ENCODE data around the gene SLC22A17. TPM values are rescaled to one million over a fixed set of nuclear protein-coding genes. Genes with fewer than 3 reads are reported as not detected.
"Not testable (repeated sequence)": the region's sequence is repeated elsewhere in the genome, so short reads cannot be mapped to it uniquely, and the experiment has no call there.

SLC22A17 gene
- total RNA-seq, 1 experiment from 2014 or later = 5.9 TPM

DNA sequence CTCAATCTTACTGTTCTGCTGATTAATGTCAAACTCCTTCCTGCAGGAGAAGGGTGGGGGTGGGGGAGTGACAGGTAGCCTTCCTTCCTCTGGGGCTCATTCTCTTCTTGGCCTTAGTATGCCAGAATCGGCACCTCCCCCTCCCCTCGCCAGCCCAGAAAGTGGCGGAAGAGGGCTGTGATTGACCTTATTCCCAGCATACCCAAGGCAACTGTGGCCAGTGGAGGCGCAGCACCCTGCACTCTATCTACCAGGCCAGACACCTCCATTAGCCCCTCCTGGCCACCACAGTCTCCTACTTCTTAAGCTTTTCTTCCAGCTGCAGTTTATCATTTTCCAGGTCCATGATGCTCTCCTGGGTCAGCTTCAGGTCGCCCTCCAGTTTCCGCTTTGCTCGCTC lies 39.9 kb upstream of the SLC22A17 start:
- ChIA-PET RAD21 (ENCODE audit: low non-redundant PET in 1 of 2, low total read pairs in 2 of 2, uncharacterized antibody in 2 of 2, unreplicated experiment in 2 of 2) (interaction anchor here in 1 of 2 experiments (0.6 kb wide), 1 partner anchor 16 kb away, joined by 4 read pairs; no protein-coding TSS in a partner anchor), POLR2A (no interaction called here), CTCF (interaction anchor here (1.2 kb wide), 1 partner anchor 13 kb away, joined by 4 read pairs; no protein-coding TSS in a partner anchor)
- no peak overlapping the region for H3K4me3 ChIP-seq (replicated peaks in 1 of 2; ENCODE audit: low read depth in 1 of 2, low read length in 2 of 2)
- no TSS peak for BruUV-seq (replicated peaks)
- no peak overlapping the region for H3K4me2 ChIP-seq (ENCODE audit: low read length)
- TF ChIP-seq SRF (IDR thresholded peaks at IDR 0.05; ENCODE audit: low read depth) (no peak), SIN3A (IDR thresholded peaks at IDR 0.05; ENCODE audit: low read depth) (no peak), EGR1 (IDR thresholded peaks at IDR 0.05; ENCODE audit: low read depth) (no peak), CEBPB (IDR thresholded peaks at IDR 0.05; ENCODE audit: low read depth) (no peak), FOSL1 (IDR thresholded peaks at IDR 0.05; ENCODE audit: low read depth) (no peak), ZFX (IDR thresholded peaks at IDR 0.05) (no peak)
- TF ChIP-seq, protein P1, sequence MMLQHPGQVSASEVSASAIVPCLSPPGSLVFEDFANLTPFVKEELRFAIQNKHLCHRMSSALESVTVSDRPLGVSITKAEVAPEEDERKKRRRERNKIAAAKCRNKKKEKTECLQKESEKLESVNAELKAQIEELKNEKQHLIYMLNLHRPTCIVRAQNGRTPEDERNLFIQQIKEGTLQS (IDR thresholded peaks at IDR 0.05) = no peak
- TF ChIP-seq, protein P2, sequence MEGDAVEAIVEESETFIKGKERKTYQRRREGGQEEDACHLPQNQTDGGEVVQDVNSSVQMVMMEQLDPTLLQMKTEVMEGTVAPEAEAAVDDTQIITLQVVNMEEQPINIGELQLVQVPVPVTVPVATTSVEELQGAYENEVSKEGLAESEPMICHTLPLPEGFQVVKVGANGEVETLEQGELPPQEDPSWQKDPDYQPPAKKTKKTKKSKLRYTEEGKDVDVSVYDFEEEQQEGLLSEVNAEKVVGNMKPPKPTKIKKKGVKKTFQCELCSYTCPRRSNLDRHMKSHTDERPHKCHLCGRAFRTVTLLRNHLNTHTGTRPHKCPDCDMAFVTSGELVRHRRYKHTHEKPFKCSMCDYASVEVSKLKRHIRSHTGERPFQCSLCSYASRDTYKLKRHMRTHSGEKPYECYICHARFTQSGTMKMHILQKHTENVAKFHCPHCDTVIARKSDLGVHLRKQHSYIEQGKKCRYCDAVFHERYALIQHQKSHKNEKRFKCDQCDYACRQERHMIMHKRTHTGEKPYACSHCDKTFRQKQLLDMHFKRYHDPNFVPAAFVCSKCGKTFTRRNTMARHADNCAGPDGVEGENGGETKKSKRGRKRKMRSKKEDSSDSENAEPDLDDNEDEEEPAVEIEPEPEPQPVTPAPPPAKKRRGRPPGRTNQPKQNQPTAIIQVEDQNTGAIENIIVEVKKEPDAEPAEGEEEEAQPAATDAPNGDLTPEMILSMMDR (IDR thresholded peaks at IDR 0.05 in 2 of 3, conservative IDR thresholded peaks at IDR 0.05 in 1 of 3; ENCODE audit: borderline replicate concordance in 1 of 3, insufficient read depth in 1 of 3, low read depth in 2 of 3, low read length in 2 of 3) = no peak
- ATAC-seq = no peak
- no peak overlapping the region for H3K27ac ChIP-seq (ENCODE audit: low read depth, low read length)
- no peaks in the 10 kb centered on the region for H3K9me3 ChIP-seq (ENCODE audit: control insufficient read depth in 1 of 2, insufficient read depth in 1 of 2, low read depth in 1 of 2, low read length in 2 of 2)
- H3K79me2 ChIP-seq (ENCODE audit: insufficient read depth, low read length) = no peaks in the 10 kb centered on the region
- peaks cover 13% of the 10 kb centered on the region; the same call in 1 of the 2 replicates for H3K27me3 ChIP-seq (ENCODE audit: insufficient read depth, low read length)
- no peak for DNase-seq (ENCODE audit: low read depth, low spot score)
- no peaks in the 10 kb centered on the region for H4K20me1 ChIP-seq (ENCODE audit: insufficient read depth)
- intact Hi-C loops (cut with micrococcal nuclease) = no loop called here
- no peaks in the 10 kb centered on the region for H3K36me3 ChIP-seq (ENCODE audit: control insufficient read depth in 1 of 2, insufficient read depth in 2 of 2, low read length in 2 of 2)
- no peak overlapping the region for H2AFZ ChIP-seq (ENCODE audit: low read depth, low read length, poor library complexity, severe bottlenecking)
- no peak overlapping the region for H3K9ac ChIP-seq (ENCODE audit: low read length)
- H3K4me1 ChIP-seq (ENCODE audit: control insufficient read depth in 1 of 2, insufficient read depth in 2 of 2, low read length in 2 of 2) = no peaks in the 10 kb centered on the region
- H3K9me2 ChIP-seq (ENCODE audit: insufficient read depth) = no peaks in the 10 kb centered on the region

DNA sequence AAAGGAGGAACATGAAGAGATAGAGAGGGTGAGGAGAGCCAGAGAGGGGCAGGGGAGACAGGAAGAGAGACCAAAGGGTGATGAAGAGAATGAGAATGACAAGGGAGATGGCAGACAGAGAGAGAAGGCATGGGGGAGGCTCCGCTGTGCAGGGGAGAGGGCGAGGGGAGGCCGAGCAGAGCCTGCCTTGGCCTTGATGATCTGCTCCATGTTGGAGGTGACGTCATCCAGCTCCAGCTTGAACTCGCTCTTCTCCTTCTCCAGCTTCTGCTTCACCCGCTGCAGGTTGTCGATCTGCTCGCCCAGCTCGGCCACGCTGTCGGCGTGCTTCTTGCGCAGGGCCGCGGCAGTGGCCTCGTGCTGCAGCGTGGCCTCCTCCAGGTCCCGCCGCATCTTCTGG lies 37.2 kb upstream of the SLC22A17 start:
- H3K27ac ChIP-seq (ENCODE audit: low read depth, low read length); H3K4me2 ChIP-seq (ENCODE audit: low read length); BruUV-seq (replicated peaks); H3K9me3 ChIP-seq (ENCODE audit: control insufficient read depth in 1 of 2, insufficient read depth in 1 of 2, low read depth in 1 of 2, low read length in 2 of 2); H3K4me3 ChIP-seq (replicated peaks in 1 of 2; ENCODE audit: low read depth in 1 of 2, low read length in 2 of 2); POLR2A ChIA-PET; DNase-seq (ENCODE audit: low read depth, low spot score); H2AFZ ChIP-seq (ENCODE audit: low read depth, low read length, poor library complexity, severe bottlenecking); H4K20me1 ChIP-seq (ENCODE audit: insufficient read depth); H3K36me3 ChIP-seq (ENCODE audit: control insufficient read depth in 1 of 2, insufficient read depth in 2 of 2, low read length in 2 of 2); ATAC-seq; H3K79me2 ChIP-seq (ENCODE audit: insufficient read depth, low read length); intact Hi-C loops (cut with micrococcal nuclease); CTCF ChIA-PET; H3K4me1 ChIP-seq (ENCODE audit: control insufficient read depth in 1 of 2, insufficient read depth in 2 of 2, low read length in 2 of 2); H3K9me2 ChIP-seq (ENCODE audit: insufficient read depth); RAD21 ChIA-PET (ENCODE audit: low non-redundant PET in 1 of 2, low total read pairs in 2 of 2, uncharacterized antibody in 2 of 2, unreplicated experiment in 2 of 2); H3K9ac ChIP-seq (ENCODE audit: low read length): not testable (repeated sequence)
- peaks cover 13% of the 10 kb centered on the region; the same call in 1 of the 2 replicates for H3K27me3 ChIP-seq (ENCODE audit: insufficient read depth, low read length)
